ENCODE data around the gene NFATC1.
A peak's percentile ranks its signal among the peaks of the same experiment; 100 is the strongest.

NFATC1 gene

DNA sequence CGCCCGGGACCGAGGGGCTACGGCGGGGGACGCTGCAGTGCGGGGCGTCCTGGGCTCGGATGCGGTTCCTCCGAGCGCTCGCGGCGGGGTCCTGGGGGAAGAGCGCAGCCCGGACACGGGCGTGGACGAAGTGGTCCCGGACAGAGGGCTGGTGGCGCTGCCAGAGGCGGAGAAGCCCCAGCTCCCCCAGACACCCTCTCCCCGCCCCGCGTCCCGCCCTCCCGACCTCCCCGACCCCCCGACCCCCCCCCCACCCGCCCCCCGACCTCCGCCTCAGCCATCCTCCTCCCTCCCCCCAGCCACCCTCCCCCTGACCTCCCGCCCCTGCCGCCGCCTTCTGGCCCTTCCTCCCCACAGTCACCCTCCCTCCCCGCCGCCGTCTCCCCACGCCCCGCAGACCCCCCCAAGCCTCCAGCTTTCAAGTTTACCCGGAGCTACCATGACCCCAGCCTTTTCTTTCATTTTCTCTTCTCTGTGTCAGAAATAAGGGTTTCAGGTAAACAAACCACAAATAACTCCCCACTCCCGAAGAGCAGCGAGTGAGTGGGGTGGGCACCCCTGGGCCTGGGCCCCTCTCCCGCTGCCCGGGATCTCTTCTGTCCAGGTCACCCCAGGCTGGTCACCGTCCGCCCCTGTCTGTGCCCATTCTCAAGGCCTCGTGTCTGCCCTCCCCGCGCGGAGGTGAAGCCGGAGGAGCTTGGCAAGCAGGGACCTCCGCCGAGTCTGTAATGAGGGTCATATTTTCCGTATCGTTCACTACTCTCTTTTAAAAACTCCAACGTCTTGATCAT is 5.1 kb downstream of the NFATC1 start:
- peak overlapping the region; percentile 68 to 92 for H3K4me3 ChIP-seq (ENCODE audit: low read depth in 1 of 2, low read length in 1 of 2)
- H3K27ac ChIP-seq, result peak overlapping the region; percentile 64
- H3K27me3 ChIP-seq, result peaks cover 89% of the 10 kb centered on the region
- no peaks in the 10 kb centered on the region for H3K9me3 ChIP-seq
- H3K4me1 ChIP-seq (ENCODE audit: control insufficient read depth in 1 of 2, insufficient read depth in 1 of 2, low read depth in 1 of 2, low read length in 1 of 2), result peaks cover 29 to 44% of the 10 kb centered on the region in 2 experiments
- H3K36me3 ChIP-seq, result no peaks in the 10 kb centered on the region
- TF ChIP-seq, protein P1, sequence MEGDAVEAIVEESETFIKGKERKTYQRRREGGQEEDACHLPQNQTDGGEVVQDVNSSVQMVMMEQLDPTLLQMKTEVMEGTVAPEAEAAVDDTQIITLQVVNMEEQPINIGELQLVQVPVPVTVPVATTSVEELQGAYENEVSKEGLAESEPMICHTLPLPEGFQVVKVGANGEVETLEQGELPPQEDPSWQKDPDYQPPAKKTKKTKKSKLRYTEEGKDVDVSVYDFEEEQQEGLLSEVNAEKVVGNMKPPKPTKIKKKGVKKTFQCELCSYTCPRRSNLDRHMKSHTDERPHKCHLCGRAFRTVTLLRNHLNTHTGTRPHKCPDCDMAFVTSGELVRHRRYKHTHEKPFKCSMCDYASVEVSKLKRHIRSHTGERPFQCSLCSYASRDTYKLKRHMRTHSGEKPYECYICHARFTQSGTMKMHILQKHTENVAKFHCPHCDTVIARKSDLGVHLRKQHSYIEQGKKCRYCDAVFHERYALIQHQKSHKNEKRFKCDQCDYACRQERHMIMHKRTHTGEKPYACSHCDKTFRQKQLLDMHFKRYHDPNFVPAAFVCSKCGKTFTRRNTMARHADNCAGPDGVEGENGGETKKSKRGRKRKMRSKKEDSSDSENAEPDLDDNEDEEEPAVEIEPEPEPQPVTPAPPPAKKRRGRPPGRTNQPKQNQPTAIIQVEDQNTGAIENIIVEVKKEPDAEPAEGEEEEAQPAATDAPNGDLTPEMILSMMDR (IDR thresholded peaks at IDR 0.05), result no peak

DNA sequence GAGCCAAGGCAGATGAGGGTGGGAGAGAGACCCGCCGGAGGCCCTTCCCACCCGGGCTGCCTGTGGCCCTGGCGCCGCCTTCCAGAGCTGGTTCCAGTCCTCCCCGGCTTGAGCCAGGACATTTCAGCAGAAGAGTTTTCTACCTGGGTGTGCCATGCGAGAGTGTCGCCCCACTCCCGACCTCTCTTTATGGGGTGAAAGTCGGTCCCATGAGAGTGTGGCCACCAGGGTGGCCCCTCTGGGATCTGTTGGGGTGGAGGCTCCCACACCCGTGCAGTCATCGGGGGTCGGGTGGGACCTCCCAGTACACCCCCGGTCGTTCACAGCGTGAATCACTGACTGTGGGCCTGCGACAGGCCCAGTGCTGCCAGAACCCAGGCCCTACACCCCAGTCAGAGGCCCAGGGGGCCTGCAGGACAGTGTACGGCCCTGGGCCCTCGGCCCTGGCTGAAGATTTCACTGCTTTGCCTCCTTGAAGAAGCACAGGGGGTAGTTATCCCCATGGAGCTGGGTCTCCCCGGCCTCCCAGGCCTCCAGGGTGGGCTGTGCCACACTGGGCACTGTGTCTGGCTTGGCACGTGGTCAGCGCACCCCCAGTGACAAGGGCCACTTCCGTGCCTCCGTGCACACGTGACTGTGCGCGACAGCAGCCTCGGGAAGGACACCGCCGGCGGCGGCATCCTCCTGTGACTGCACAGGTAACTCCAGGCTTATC is 5.9 kb downstream of the NFATC1 start:
- Histone ChIP-seq H3K27ac (no peak overlapping the region), H3K36me3 (no peaks in the 10 kb centered on the region), H3K4me3 (ENCODE audit: low read depth in 1 of 2, low read length in 1 of 2) (no peak overlapping the region), H3K27me3 (peaks cover 80% of the 10 kb centered on the region), H3K4me1 (ENCODE audit: control insufficient read depth in 1 of 2, insufficient read depth in 1 of 2, low read depth in 1 of 2, low read length in 1 of 2) (peaks cover 37 to 42% of the 10 kb centered on the region in 2 experiments), H3K9me3 (no peaks in the 10 kb centered on the region)
- TF ChIP-seq, protein P1 (IDR thresholded peaks at IDR 0.05), result no peak

DNA sequence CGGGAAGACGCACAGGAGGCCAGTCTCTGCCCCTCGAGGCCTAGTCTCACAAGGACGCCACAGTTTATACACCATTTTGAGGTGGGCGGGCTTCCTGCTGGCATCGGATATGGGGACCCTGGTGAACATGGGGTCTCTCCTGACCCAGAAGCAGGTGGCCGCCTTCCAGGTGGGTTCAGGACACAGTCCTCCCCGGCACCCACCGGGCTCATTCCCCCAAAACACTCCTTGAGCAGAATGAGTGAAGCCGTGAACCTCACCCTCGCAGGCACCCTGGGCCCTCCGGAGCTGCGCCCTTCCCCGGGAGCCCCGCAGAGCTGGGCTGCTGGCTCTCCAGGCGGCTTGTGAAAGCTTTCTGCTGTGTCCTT is 6.5 kb downstream of the NFATC1 start:
- Histone ChIP-seq H3K9me3 (no peaks in the 10 kb centered on the region), H3K27ac (no peak overlapping the region), H3K4me3 (ENCODE audit: low read depth in 1 of 2, low read length in 1 of 2) (no peak overlapping the region), H3K27me3 (peaks cover 75% of the 10 kb centered on the region), H3K36me3 (no peaks in the 10 kb centered on the region), H3K4me1 (ENCODE audit: control insufficient read depth in 1 of 2, insufficient read depth in 1 of 2, low read depth in 1 of 2, low read length in 1 of 2) (peaks cover 37 to 43% of the 10 kb centered on the region in 2 experiments)
- TF ChIP-seq, protein P1 (IDR thresholded peaks at IDR 0.05), result no peak

DNA sequence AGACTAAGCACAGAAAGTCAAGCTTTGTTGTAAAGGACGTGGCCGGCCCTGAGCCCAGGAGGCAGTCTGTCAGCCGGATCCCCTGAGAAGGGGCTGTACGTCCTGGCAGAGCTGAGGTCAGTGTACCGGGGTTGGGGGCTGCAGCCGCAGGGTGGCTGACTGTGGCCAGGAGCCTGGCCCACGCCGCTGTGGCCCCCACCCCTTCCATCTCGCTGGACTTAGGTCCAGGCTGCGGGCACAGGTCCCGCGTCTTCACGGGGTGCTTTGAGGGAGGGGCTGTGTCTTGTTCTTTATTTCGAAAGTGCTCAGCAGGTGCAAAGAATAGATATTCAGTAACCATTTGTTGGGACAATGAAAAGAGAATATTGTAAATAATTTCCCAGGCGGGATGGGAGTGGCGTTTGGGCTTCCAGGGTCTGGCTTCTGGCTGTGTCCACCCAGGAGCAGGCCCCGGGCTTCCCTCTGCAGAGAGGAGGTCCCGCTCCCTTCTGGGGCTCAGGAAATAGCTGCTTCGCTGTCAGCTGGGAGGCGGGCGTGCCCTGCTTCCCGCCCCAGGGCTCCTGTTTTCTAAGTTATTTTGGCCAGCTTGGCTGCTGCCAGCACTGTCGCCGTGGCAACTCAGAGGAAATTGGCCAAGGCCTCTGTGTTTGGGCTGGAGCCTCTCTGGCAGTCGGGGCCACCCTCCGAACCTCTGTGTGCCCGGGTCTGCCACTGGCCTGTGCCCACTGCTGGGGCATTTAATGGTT is 7.4 kb downstream of the NFATC1 start:
- Histone ChIP-seq H3K27me3 (peaks cover 65% of the 10 kb centered on the region), H3K36me3 (no peaks in the 10 kb centered on the region), H3K9me3 (no peaks in the 10 kb centered on the region), H3K4me3 (ENCODE audit: low read depth in 1 of 2, low read length in 1 of 2) (no peak overlapping the region), H3K4me1 (ENCODE audit: control insufficient read depth in 1 of 2, insufficient read depth in 1 of 2, low read depth in 1 of 2, low read length in 1 of 2) (peaks cover 37 to 43% of the 10 kb centered on the region in 2 experiments), H3K27ac (no peak overlapping the region)
- TF ChIP-seq, protein P1 (IDR thresholded peaks at IDR 0.05), result no peak

DNA sequence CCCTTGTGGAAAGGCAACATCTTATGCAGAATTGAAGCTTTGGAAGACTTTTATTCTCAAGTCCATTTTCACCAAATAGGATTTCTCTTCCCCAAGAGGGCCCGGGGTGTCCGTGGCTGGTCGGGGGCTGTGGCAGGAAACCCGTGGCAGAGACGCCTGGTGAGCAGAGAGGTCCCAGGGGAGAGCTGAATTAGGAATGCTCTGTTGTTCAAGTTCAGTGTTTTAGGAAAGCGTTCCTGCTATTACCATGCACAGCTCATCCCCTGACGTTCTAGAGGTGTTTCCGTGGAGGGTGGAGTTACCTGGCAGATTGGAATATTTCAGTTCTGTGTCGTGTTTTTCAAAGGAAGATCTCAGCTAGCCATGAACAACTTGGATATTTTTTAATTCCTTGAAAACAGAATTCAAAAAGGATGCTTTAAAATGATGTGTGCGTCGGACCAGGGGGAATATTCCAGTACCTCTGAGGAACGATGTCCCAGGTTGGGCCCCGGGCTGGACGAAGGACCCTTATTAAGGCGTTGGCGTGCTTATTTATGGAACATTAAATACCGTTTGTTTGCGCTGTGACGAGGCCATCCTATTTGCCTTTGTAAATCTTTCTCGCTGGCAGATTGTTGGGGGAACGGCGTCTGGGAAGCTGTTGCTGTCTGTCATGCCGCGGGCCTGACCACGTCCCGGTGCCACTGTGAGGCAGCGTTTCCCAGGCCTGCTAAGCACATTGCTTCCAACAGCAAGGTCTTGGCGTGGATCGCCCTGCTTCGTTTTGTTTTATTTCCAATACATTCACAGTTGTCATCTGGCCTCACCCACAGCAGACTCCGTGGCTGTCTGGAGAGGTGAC is 8.2 kb downstream of the NFATC1 start:
- Histone ChIP-seq H3K4me1 (ENCODE audit: control insufficient read depth in 1 of 2, insufficient read depth in 1 of 2, low read depth in 1 of 2, low read length in 1 of 2) (peaks cover 37 to 43% of the 10 kb centered on the region in 2 experiments), H3K27ac (no peak overlapping the region), H3K4me3 (ENCODE audit: low read depth in 1 of 2, low read length in 1 of 2) (no peak overlapping the region), H3K36me3 (no peaks in the 10 kb centered on the region), H3K27me3 (peaks cover 57% of the 10 kb centered on the region), H3K9me3 (no peaks in the 10 kb centered on the region)
- TF ChIP-seq, protein P1 (IDR thresholded peaks at IDR 0.05), result no peak
